K562 (cell line): Measurements from ENCODE around the gene GNPAT. TPM values are rescaled to one million over a fixed set of nuclear protein-coding genes. Genes with fewer than 3 reads are reported as not detected.

Experiments used
- CBX1 ChIP-seq: sonication (generic); IDR thresholded peaks from 2 replicates; pipeline ENCODE4 v1.6.1; 2016; ENCODE audit warnings: antibody characterized with exemption, low read depth, mild to moderate bottlenecking
- CBX5 ChIP-seq: IDR thresholded peaks from 2 replicates; pipeline ENCODE4 v1.6.1; 2014; ENCODE audit warnings: low read depth, borderline replicate concordance
- FOXK1 ChIP-seq: sonication (generic); formaldehyde crosslinking; IDR thresholded peaks from 2 replicates; pipeline ENCODE4 v1.8.0; 2022; ENCODE audit warnings: missing genetic modification reagents, mild to moderate bottlenecking, borderline replicate concordance
- FOXM1 ChIP-seq, 2 experiments: fragments of 450-650 bp in 1 of 2; sonication (generic) in 1 of 2; formaldehyde crosslinking in 1 of 2; IDR thresholded peaks; 2 replicates each; pipeline versions ENCODE4 v1.6.1 to v1.9.0; 2017 to 2022; ENCODE audit warnings: low read depth in 2 of 2, mild to moderate bottlenecking in 2 of 2, missing genetic modification reagents in 1 of 2, moderate library complexity in 1 of 2
- LARP7 ChIP-seq: fragments of 450-650 bp; IDR thresholded peaks from 2 replicates; pipeline ENCODE4 v1.6.1; 2016
- LEF1 ChIP-seq: fragments of 450-650 bp; IDR thresholded peaks from 2 replicates; pipeline ENCODE4 v1.6.1; 2016; ENCODE audit warnings: mild to moderate bottlenecking
- NR4A1 ChIP-seq, 2 experiments: fragments of 250-450 bp in 1 of 2; fragments of 450-650 bp in 1 of 2; sonication (Bioruptor Pico) in 1 of 2; IDR thresholded peaks; 2 replicates each; pipeline versions ENCODE4 v1.4.0 to v1.6.1; 2016 to 2020; ENCODE audit warnings: mild to moderate bottlenecking in 2 of 2, missing compliant biosample characterization in 1 of 2, missing genetic modification characterization in 1 of 2, moderate library complexity in 1 of 2
- PATZ1 ChIP-seq: fragments of 250-450 bp; sonication (Bioruptor Pico); IDR thresholded peaks from 2 replicates; pipeline ENCODE4 v1.5.0; 2020; ENCODE audit warnings: mild to moderate bottlenecking, borderline replicate concordance
- TSC22D4 ChIP-seq: fragments of 450-650 bp; IDR thresholded peaks from 2 replicates; pipeline ENCODE4 v1.6.1; 2016; ENCODE audit warnings: missing genetic modification characterization, missing biosample characterization, control low read depth
- ZHX1 ChIP-seq: fragments of 150-350 bp; conservative IDR thresholded peaks from 2 replicates; pipeline ENCODE4 v1.6.1; 2014; ENCODE audit warnings: low read length
- ZMIZ1 ChIP-seq, 2 experiments: fragments of 150-350 bp in 1 of 2; IDR thresholded peaks; 2 replicates each; pipeline ENCODE4 v1.6.1; 2012 to 2016; ENCODE audit warnings: low read depth in 2 of 2, low read length in 2 of 2, mild to moderate bottlenecking in 1 of 2, moderate library complexity in 1 of 2
- polyA plus RNA-seq, 8 experiments: library from polyadenylated mRNA; depleted of rRNA in 4 of 8; stranded (reverse) in 5 of 8; unstranded in 3 of 8; fragments of >200 nt; fragmentation: Nextera tagmentation in 2 of 8; fragmentation: Illumina TruSeq in 1 of 8; extraction: Ambion mirVana in 2 of 8; extraction: Trizol in 1 of 8; gene quantifications; 2 replicates each; pipeline versions ENCODE4 v1.2.1 to v1.2.3, GENCODE V29; 2011 to 2014; ENCODE audit warnings: inconsistent platforms in 1 of 8, missing spikeins in 1 of 8
- total RNA-seq, 7 experiments: library from RNA; depleted of rRNA in 6 of 7; stranded (reverse); fragments of >200 nt in 6 of 7; fragmentation: Illumina TruSeq in 2 of 7; extraction: Trizol in 2 of 7; gene quantifications; 2 replicates each; pipeline versions ENCODE4 v1.2.1 to v1.2.3, GENCODE V29; 2011 to 2021; ENCODE audit warnings: low replicate concordance in 1 of 7

Gene GNPAT
- total and polyA plus RNA-seq, 9 of the 15 experiments (the other 6 are each of a cell fraction or from before 2014, with no cell fraction given), result 32.1 to 68.8 (median 50.7) TPM

- TF ChIP-seq ZMIZ1 (IDR thresholded peaks at IDR 0.05; ENCODE audit: low read depth in 2 of 2, low read length in 2 of 2), result peak in 1 of 2 experiments; percentile 85; a peak in 1 of 4 replicates
- peak; percentile 92; the same call in 1 of the 2 replicates for TF ChIP-seq FOXK1 (CRISPR knock-in tag)
- peak; percentile 86 for TF ChIP-seq FOXM1 (IDR thresholded peaks at IDR 0.05; ENCODE audit: low read depth)
- 0 out of 2 replicates have a peak, but pooled peaks have one; percentile 21 for TF ChIP-seq FOXM1 (CRISPR knock-in tag; IDR thresholded peaks at IDR 0.05; ENCODE audit: low read depth)
- TF ChIP-seq LARP7, result no peak
- TF ChIP-seq LEF1, result peak; percentile 94
- no peak for TF ChIP-seq TSC22D4 (tag)
- TF ChIP-seq ZHX1, result no peak
- TF ChIP-seq NR4A1 (CRISPR knock-in tag; IDR thresholded peaks at IDR 0.05), result peak; percentile 71; the same call in 1 of the 2 replicates
- peak; percentile 76; the same call in 1 of the 2 replicates for TF ChIP-seq NR4A1 (tag; IDR thresholded peaks at IDR 0.05)
- no peak for TF ChIP-seq CBX5
- TF ChIP-seq PATZ1 (CRISPR knock-in tag), result no peak; the same call in 1 of the 2 replicates
- TF ChIP-seq CBX1, result no peak
These were observed 40.5 kb upstream of the GNPAT start (continued) for GRCh38 chr1:231200388-231201031.
